NCI-H1417 (cell line): ENCODE results near the gene HOXD8.

Experiments
- DNase-seq, 3 experiments: peaks; one replicate each; lab custom pipeline; 2025; lab: John Stamatoyannopoulos, UW

Gene HOXD8

DNA sequence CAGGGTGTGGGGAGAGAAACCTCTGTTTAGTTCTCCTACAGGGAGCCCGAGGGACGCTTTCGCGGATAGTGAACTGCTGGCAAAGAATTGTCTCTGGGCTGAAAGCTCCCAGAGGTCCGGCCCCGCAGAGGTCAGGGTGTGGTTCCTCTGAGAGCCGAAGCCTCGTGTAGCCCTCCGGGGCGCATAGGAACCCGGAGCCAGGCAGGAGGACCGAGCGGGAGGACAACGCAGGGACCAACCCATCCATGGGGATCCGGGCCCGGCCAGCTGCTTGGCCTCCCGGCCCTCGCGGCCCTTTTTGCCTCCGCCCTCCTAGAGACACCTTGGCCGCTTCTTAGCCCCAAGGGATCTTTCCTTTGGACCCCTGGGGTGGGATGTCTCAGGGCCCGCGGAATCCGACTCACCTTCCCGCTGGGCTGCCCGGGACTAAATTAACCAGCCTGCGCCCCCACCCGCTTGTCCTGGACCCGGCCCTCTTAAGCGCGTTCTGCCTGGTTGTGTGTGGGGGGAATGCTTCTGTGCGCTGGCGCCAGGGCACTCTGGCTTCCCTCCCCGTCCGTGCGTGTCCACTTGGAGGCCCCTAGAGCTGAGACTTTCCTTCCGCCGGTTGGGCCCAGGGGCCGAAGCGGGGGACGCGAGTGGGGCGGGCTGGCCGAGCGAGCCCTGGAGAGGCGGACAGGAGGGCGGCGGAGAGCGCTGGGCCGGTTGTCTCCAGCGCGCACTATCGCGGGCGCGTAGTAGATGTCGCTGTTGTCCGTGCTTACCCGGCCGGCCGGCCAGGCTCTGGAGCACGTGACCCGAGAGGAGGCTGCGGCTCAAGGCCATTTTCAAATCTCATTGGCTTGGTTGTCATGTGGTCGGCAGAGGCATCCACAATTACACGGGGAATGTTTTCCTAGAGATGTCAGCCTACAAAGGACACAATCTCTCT lies 13.4 kb upstream of the HOXD8 start, which contains the start of gene HOXD10:
Gene HOXD10, plus strand, starts transcription at position 896 of the 931 bp plus-strand sequence. CDS start 56 bp downstream, outside the sequence.
- DNase-seq = no peak

DNA sequence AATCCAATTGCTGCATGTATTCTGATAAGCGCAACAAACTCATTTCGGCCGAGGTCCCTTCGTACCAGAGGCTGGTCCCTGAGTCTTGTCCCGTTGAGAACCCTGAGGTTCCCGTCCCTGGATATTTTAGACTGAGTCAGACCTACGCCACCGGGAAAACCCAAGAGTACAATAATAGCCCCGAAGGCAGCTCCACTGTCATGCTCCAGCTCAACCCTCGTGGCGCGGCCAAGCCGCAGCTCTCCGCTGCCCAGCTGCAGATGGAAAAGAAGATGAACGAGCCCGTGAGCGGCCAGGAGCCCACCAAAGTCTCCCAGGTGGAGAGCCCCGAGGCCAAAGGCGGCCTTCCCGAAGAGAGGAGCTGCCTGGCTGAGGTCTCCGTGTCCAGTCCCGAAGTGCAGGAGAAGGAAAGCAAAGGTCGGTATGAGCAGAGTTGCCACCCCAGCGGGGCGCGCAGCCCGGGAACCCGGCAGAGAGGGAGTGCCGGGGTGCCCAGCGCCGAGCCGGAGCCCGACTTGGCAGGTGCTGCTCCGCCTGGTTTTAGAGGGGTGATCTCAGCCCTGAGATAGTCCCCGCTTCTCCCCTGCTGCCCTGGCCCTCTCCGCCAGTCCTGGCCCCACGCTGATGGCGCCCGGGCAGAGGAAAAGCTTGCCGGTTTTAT lies 12.2 kb upstream of the HOXD8 start:
- DNase-seq = no peak

DNA sequence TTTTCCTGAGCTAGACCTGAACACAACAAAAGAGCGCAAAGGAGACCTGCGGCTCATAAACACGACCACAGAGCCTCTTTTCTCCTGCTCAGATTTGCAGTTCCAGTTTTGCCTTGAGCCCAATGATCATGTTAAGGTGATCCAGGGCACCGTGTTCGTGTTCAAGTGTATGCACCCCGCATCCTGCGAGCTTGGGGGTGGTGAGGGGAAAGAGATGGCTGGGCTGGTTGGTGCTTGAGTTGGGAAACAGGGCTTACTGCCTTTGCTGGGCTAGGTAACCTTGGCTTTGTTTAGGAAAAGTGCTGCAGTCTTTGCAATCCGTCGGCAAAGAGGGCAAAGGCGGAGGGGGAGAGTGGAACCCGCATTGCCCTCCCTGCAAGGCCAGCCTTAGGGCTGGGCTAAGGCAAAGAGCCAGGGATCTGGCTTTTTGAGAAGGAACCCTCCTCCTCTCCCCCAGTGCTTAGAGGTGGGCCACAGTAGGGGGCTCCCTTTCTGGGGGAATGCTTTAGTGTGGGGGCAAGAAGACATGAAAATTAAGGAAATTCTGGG lies 11.6 kb upstream of the HOXD8 start:
- no peak for DNase-seq

DNA sequence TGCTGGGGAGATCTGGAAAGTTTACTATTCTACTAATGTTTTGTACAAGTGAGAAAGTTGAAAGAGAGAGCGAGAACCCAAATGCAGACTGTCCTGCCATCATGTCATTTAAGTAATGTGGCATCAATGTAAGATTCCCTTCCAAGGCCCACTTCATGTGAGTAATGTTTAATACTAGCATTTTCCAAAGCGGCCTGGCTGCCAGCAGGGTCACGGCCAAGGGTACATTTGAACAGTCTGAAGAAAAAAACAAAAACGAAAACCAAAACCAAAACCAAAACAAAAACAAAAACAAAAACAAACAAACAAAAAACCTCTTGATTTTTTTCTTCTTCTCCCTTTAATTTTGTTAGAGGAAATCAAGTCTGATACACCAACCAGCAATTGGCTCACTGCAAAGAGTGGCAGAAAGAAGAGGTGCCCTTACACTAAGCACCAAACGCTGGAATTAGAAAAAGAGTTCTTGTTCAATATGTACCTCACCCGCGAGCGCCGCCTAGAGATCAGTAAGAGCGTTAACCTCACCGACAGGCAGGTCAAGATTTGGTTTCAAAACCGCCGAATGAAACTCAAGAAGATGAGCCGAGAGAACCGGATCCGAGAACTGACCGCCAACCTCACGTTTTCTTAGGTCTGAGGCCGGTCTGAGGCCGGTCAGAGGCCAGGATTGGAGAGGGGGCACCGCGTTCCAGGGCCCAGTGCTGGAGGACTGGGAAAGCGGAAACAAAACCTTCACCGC lies 10.7 kb upstream of the HOXD8 start:
- peak in 2 of 3 experiments; percentile 6 to 43 for DNase-seq

DNA sequence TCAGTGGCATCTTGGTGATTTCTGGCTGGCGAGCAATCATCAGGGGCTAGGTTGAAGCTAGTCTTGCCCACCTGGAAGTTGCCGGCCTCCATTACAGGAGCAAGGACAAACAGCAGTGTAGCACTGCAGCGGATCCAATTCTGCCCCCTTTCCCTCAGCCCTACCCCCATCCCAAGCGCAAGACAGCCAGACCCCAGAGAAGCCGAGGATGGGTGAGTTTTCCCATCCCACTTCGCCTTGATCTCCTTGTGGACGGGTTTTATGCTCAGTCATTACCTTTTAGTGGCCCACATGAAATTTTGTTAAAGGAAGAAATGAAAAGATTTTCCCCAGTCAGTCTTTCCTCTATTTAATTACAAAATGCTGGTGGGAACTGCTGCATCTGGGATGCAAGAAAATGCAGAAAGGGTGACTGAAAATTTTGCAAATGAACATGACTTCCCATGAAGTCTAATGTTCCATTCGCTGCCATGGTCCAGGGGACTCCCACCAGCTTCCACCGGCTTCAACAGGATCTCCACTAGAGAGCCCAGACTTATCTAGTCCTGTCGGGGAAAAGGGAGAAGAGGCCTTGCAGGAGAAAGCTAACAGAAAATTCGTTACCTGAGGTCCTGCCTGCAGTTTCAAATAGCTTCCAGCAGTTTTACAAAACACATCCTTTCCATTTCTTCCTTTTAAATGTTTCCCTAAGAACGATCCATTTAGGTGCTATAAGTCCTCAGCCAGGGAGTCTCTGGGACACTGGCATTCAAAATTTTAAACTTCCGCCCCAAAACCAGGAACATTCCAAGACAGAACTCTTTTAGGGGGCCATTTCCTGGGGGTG lies 8.9 kb upstream of the HOXD8 start:
- DNase-seq = no peak

DNA sequence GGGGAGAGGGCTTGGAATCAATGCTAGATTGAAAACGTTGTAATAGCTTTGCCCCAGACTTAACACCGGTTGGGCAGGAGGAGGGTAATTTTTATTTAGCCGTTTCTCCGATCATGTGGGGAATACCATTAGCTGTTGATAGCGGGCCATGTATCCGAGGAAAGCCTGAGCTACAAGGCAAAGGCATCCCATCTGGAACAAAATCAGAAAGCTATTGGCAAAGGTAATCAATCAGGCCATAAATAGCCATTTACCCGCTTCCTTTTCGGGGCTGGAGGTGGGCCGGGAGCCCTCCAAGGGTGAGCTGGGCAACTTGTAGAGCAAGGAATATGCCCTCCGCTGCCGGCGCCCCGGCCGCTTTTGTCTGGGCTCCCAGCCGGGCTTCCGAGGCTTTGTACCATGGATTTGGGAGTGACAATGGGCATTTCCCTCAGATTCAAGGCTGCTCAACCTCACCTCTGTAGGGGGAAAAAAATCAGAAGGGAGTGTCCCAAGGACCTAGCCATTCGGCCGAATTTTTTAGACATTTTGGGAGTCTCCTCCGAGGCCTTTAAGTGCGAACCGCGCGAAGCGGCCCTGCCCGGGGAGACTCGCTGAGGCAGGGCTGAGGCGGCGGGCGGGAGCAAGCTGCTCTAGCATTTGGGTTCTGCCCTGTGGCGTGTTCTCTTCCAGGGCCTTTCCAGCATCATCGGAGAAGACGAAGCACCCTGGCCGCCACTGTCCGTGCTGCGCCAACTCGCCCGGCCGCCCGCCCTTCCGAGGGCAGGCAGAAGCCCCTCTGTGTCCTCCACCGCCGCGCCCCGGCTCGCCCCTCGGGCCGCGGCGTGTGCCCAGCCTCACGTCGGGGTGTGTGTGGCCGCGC lies 8.1 kb upstream of the HOXD8 start:
- DNase-seq = no peak

DNA sequence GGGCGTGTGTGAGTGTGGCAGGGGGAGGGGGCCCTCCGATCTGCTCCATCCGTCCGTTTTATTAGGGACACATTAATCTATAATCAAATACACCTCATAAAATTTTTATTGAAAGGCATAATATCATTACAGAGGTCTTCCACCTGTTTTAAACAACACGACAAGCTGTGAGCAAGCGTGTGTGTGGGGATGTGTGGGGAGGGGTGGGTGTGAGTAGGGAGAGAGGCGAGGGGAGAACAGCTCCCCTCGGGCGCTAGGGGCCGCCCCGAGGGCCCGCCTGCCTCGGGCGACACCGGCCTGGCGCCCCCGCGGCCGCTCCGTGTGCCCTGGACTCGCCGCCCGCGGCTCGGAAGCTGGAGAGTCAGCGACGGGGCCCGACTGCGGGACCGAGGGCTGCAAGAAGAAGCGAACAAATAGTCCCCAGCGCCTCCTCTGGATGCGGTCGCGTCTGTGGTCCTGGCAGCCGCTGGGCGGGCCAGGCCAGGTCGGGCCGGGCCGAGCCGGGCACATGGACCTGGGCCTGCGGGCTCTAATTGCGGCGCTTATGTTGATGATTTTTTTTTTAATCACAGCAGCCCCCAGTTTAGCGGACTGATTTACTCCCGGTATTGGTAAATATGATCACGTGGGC lies 7.3 kb upstream of the HOXD8 start:
- no peak for DNase-seq

DNA sequence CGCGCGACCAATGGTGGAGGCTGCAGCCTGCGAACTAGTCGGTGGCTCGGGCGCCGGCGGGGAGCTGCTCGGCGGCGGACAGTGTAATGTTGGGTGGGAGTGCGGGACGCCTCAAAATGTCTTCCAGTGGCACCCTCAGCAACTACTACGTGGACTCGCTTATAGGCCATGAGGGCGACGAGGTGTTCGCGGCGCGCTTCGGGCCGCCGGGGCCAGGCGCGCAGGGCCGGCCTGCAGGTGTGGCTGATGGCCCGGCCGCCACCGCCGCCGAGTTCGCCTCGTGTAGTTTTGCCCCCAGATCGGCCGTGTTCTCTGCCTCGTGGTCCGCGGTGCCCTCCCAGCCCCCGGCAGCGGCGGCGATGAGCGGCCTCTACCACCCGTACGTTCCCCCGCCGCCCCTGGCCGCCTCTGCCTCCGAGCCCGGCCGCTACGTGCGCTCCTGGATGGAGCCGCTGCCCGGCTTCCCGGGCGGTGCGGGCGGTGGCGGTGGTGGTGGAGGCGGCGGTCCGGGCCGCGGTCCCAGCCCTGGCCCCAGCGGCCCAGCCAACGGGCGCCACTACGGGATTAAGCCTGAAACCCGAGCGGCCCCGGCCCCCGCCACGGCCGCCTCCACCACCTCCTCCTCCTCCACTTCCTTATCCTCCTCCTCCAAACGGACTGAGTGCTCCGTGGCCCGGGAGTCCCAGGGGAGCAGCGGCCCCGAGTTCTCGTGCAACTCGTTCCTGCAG lies 6.7 kb upstream of the HOXD8 start, which contains the start of gene HOXD9:
Gene HOXD9, plus strand, starts transcription at position 37 of the 728 bp plus-strand sequence. Its CDS starts 50 bp downstream, at position 87.
- DNase-seq = no peak

DNA sequence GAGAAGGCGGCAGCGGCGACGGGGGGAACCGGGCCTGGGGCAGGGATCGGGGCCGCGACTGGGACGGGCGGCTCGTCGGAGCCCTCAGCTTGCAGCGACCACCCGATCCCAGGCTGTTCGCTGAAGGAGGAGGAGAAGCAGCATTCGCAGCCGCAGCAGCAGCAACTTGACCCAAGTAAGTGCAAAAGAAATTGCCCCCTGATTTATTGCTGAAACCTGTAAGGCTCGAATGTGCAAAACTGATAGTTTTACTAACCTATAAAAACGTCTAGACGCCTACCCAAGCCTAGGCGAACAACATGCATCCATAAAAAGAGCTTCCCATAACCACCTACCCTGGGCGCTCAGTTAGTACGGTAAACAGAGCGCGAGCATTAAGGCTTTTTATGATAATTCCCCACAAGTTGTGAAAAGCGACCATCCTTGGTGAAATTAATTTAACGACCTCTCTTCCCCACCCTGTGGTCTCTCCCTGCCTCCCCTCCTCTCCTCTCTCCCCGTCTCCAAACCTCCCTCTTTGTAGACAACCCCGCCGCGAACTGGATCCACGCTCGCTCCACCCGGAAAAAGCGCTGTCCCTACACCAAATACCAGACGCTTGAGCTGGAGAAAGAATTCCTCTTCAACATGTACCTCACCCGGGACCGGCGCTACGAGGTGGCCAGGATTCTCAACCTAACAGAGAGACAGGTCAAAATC lies 5.9 kb upstream of the HOXD8 start:
- no peak for DNase-seq

DNA sequence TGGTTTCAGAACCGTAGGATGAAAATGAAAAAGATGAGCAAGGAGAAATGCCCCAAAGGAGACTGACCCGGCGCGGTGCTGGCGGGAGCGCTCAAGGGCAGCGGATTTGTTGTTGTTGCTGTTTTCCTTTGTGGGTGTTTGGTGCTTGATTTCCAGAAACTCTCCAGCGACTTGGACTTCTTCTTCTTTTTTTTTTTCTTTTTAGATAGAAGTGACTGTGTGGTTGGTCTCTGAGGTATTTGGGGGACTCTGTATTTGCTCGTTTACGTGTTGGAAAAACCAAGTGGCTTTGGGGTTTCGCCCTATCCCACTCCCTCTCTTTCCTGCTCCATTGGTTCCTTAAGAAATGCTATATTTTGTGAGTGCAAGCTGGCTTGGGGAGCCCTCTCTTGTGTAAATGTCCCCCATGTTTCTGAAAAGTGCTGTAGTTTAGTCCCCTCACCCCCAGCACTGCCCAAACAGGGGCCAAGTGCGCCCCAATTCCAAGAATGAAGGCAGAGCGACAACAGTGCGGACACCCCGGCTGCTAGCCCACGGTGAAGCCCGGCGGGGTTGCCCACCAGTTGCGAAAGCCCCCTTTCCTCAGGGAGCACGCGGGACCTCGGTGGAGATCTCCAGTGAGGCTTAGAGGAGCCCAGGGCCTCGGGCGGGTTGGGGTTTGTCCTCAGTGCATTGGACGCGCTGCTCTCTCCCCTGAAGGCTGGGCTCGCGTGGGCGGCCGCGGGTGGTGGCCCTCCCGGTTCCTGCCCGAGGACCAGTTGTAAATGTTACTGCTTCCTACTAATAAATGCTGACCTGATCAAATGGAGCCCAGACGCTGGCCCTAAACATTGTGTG lies 5.2 kb upstream of the HOXD8 start:
- DNase-seq = no peak

DNA sequence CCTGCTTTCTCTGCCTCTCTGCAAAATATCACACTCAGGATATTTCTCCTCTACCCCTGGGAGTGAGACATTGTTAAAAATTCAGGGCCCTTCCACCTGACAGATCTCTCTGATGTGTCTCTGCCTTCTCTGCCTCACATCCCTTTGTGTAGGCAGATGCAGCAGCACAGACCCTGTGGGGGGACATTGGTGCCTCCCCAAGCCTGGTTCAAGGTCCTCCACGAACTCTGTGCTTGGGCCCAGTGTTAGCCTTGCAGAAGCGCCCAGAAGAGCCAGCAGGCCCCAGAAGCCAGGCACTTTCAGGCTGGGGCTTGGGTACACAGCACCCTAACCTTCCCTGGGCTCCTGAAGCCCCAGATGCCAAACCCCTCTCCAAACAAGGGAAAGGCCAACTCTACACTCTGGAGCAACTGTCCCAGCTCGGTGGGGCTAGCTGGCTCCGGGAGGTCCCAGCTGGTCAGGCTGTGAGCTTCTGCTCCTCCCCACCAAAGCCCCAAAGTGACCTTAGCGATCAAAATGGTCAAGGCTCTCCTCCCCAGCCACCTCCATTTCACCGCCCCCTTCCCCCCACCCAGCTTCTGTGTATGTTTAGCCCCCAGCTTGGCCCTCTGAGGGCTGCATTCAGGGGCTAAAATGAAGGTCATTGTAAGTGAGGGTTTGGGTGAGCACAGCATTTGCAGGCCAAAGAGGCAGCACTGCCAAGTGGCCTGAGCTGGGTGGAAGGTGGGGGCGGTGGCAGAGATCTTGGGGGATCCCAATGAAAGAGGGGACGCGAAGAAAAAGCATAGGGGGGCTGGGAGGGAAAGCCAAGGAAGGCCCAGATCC lies 4.3 kb upstream of the HOXD8 start:
- no peak for DNase-seq

DNA sequence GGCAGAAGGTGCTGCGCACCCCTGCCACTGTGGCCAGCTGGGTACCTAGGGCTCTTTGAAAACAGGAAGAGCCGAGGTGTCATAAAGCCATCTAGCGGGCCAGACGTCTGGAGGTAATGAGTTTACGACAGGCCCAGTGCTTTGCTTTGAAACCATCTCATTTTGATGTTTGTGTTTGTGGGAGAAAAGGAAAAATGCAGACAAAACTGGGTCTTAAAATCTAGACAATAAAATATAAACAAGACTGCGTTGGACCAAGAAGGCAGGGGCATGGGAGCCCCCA lies 3.8 kb upstream of the HOXD8 start:
- peak in 1 of 3 experiments; percentile 28 for DNase-seq

DNA sequence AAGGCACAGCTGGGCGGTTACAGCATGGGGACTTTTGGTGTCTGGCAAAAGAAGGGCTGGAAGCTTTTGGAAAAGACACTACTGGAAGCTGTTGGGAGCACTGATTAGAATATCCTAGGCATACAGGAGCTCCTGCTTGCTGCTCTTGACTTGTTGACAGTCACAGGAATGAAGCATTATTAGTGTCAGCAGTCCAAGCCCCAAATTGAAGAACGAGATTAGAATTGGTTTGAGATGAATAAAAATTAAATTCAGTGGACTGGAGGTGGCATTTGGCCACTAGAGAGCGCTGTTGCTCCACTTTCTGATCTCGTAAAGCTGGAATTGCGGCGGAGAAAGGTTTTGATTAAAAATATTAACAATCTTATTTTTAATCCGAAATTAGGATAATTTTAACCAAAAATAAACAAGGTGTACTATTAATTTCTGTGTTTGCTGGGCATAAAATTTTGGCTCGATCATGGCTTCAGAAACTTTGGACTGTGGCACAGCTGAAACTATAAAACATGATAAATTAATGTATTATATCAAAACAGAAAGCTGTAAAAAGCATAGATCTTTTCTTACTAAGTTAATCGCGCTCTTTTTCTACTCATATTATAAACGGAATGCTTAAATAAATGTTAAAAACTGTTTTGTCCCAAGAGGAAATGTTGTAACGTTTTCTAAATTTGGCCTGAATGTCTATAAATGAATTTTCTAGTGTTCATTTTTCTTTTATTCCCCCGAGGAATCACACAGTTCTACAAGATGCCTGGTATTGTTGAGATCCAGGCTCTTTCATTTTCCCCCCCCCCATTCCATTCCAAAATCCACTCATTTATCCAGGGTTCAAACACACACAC lies 2.4 kb upstream of the HOXD8 start:
- DNase-seq = peak; percentile 54 to 87 (median 65)

DNA sequence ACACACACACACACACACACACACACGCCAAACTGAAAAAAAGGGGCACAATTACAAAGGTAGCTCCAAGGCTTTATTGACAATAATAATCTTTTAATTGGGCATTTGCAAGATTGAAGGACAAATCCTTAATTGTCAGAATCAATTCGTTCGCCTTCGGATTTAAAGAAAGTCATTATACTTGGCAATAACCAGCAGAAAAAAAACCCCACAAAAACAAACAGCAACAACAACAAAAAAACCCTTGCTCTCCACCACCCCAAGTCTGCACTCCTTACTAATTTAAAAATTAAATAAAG lies 1.8 kb upstream of the HOXD8 start:
- DNase-seq = peak in 1 of 3 experiments; percentile 68

DNA sequence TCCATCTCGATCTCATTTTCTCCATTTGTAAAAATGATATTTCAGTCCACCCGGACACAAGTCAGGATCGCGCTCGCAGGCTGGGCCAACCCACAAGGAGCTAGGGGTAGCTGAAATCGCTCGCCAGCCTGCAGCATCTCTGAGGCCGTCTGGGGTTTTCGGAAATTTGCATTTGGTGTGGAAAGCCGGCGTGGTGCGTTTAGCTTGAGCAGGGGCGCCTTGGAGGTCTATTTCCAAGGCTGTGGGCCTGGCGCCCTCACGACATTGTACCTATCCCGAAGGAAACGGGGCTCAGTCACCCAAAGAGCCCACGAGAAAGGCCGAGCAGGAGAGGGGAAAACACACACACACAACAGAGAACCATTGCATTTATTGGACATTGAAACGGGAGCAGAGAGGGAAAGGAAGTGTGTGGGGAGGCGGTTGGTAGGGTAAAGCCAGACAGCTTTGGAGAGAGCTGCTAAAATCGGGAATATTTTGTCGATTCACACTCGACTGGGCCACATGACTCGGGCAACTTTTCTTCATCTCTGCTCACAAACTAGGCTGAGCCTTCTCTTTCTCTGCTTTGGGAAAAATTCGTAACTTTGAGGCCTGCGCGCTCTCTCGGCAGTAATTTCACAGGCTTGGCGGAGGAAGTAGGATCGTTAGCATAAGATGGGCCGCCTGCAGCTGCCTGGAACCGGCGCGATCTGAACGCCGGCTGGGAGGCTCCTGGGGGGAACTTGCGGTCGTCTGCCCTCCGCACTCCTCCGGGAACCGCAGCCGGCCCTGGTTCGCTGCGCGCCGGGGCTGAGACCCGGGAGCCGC lies 1.1 kb upstream of the HOXD8 start:
- peak; percentile 8 to 85 (median 84) for DNase-seq
